DND-41 (cell line): ENCODE data around the gene PARVA.

ENCODE experiments used
- ATAC-seq: fragments of 200-7000 bp; cut with Tn5 transposase; 3 replicates; pipeline ENCODE4 v1.9.1; 2021; ENCODE audit warnings: low read depth; ENCODE audit not compliant: insufficient read depth
- DNase-seq: peaks from one replicate; pipeline ENCODE4 v3.0.0-alpha.2; 2020
- H2AFZ ChIP-seq: 2 replicates; pipeline ENCODE4 v1.6.0; 2012; ENCODE audit warnings: low read depth, low read length
- H3K27ac ChIP-seq: 2 replicates; pipeline ENCODE4 v1.5.1; 2012; ENCODE audit warnings: low read length, inconsistent platforms
- H3K27me3 ChIP-seq: fragments of 200-600 bp; sonication (generic); 2 replicates; pipeline ENCODE4 v1.6.0; 2012; ENCODE audit warnings: low read length, mild to moderate bottlenecking, inconsistent platforms; ENCODE audit not compliant: insufficient read depth, poor library complexity
- H3K36me3 ChIP-seq: 2 replicates; pipeline ENCODE4 v1.5.1; 2012; ENCODE audit warnings: low read length, inconsistent platforms; ENCODE audit not compliant: insufficient read depth
- H3K4me1 ChIP-seq: 2 replicates; pipeline ENCODE4 v1.5.1; 2012; ENCODE audit warnings: mild to moderate bottlenecking, low read length; ENCODE audit not compliant: insufficient read depth
- H3K4me2 ChIP-seq: 2 replicates; pipeline ENCODE4 v1.6.0; 2012; ENCODE audit warnings: mild to moderate bottlenecking, moderate library complexity, low read length, inconsistent platforms; ENCODE audit not compliant: insufficient read depth
- H3K4me3 ChIP-seq, 2 experiments: fragments of 200-600 bp in 1 of 2; shearing (Covaris generic) in 1 of 2; 2 replicates each; pipeline ENCODE4 v1.5.1; 2012 to 2016; ENCODE audit warnings: inconsistent platforms in 2 of 2, low read length in 2 of 2, mild to moderate bottlenecking in 2 of 2, low read depth in 1 of 2, moderate library complexity in 1 of 2
- H3K79me2 ChIP-seq: 2 replicates; pipeline ENCODE4 v1.6.0; 2012; ENCODE audit warnings: low read length, inconsistent platforms; ENCODE audit not compliant: insufficient read depth
- H3K9ac ChIP-seq: 2 replicates; pipeline ENCODE4 v1.6.0; 2012; ENCODE audit warnings: low read depth, mild to moderate bottlenecking, inconsistent platforms, low read length, moderate library complexity
- H3K9me3 ChIP-seq: 2 replicates; pipeline ENCODE4 v1.5.1; 2012; ENCODE audit warnings: low read length, moderate library complexity, mild to moderate bottlenecking, inconsistent platforms; ENCODE audit not compliant: insufficient read depth, severe bottlenecking
- H4K20me1 ChIP-seq: 2 replicates; pipeline ENCODE4 v1.6.0; 2012; ENCODE audit warnings: low read length; ENCODE audit not compliant: insufficient read depth
- CTCF ChIP-seq: IDR thresholded peaks from 2 replicates; pipeline ENCODE4 v1.5.1; 2012; ENCODE audit warnings: borderline replicate concordance, low read length, moderate library complexity, mild to moderate bottlenecking; ENCODE audit not compliant: poor library complexity, severe bottlenecking; ENCODE audit errors: extremely low read depth
- EZH2 ChIP-seq: IDR thresholded peaks from 3 replicates; pipeline ENCODE4 v1.6.1; 2012; ENCODE audit warnings: borderline replicate concordance, low read depth, mild to moderate bottlenecking, moderate library complexity, low read length, inconsistent platforms; ENCODE audit not compliant: severe bottlenecking

The PARVA gene

DNA sequence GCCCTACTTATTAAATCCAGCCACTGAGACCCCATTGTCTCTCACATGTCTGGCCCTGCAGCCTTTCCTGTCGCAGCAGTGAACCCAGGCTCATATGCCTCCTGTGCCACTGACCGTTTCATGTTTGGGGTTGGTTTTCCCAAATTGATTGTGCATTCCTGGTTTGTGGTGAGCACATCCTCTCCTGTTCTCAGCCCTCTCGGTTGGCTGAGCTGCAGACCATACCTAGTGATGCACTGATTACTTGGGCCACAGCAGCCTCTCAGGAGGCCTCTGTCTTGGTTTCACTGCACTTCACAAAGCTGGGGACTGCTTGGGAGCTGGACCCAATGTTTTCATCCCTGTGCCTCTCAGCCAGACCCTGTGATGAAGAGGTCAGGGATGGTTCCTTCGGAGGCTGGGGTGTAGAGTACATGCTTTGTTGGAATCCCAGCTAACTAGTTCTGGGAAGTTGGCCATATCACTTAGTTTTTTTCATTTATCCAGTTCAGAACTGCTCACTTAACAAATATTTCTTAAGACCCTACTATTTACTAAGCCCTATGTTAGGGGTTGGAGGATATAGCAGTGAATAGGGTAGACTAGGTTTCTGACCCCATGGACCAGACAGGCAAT, 30.9 kb downstream of the PARVA start:
- Histone ChIP-seq H3K79me2 (no peaks in the 10 kb centered on the region), H4K20me1 (no peaks in the 10 kb centered on the region), H3K4me2 (no peak overlapping the region), H3K9ac (no peak overlapping the region), H3K4me3 (no peak overlapping the region), H3K27me3 (peaks cover 18% of the 10 kb centered on the region), H2AFZ (no peak overlapping the region), H3K36me3 (no peaks in the 10 kb centered on the region), H3K9me3 (no peaks in the 10 kb centered on the region), H3K27ac (no peak overlapping the region), H3K4me1 (no peaks in the 10 kb centered on the region)
- ATAC-seq (no peak), DNase-seq (no peak)
- no peak for TF ChIP-seq CTCF
- no peak for TF ChIP-seq EZH2

DNA sequence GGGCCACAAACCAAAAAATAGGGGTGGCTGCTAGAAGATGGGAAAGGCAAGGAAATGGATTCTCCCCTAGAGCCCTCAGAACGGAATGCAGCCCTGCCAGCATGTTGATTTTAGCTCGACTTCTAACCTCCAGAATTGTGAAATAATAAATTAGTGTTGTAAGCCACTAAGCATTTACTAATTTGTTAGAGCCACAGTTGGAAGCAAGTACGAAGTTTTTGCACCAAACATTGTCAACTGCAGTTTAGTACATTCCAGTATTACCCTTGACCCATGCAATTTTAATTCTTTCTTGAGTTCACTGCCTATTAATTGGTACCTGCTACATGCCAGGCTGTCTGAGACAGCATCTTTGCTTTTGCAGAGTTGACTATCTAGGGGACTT, 32.2 kb downstream of the PARVA start:
- Histone ChIP-seq H3K27ac (no peak overlapping the region), H3K4me2 (no peak overlapping the region)

GRCh38 chr11:12410006-12410728, 32.8 kb downstream of the PARVA start:
- Histone ChIP-seq H3K27ac (no peak overlapping the region), H3K4me1 (no peaks in the 10 kb centered on the region), H3K79me2 (no peaks in the 10 kb centered on the region), H3K36me3 (no peaks in the 10 kb centered on the region), H3K27me3 (peaks cover 23% of the 10 kb centered on the region), H3K9me3 (no peaks in the 10 kb centered on the region), H2AFZ (no peak overlapping the region), H4K20me1 (no peaks in the 10 kb centered on the region), H3K4me2 (no peak overlapping the region), H3K4me3 (no peak overlapping the region), H3K9ac (no peak overlapping the region)
- no peak for ATAC-seq
- DNase-seq, result no peak
- TF ChIP-seq EZH2 (no peak), CTCF (no peak)

More for the DNA sequence above, 32.2 kb downstream of the PARVA start:
- TF ChIP-seq EZH2 (no peak), CTCF (no peak)
- H3K27me3 ChIP-seq, result peaks cover 21% of the 10 kb centered on the region
- H2AFZ ChIP-seq, result no peak overlapping the region
- no peaks in the 10 kb centered on the region for H4K20me1 ChIP-seq
- no peaks in the 10 kb centered on the region for H3K9me3 ChIP-seq
- no peaks in the 10 kb centered on the region for H3K36me3 ChIP-seq
- ATAC-seq (no peak), DNase-seq (no peak)
- no peak overlapping the region for H3K4me3 ChIP-seq
- H3K4me1 ChIP-seq, result no peaks in the 10 kb centered on the region
- no peak overlapping the region for H3K9ac ChIP-seq
- no peaks in the 10 kb centered on the region for H3K79me2 ChIP-seq
